Neutrophil (primary cell): ENCODE results near the gene STK38.

Experiments used
- H3K27ac ChIP-seq: fragments of 200-600 bp; sonication (generic); 2 replicates; pipeline ENCODE4 v1.5.1; 2016; ENCODE audit warnings: mild to moderate bottlenecking, moderate library complexity
- H3K27me3 ChIP-seq: fragments of 200-600 bp; sonication (generic); 2 replicates; pipeline ENCODE4 v1.6.0; 2016; ENCODE audit warnings: mild to moderate bottlenecking
- H3K36me3 ChIP-seq: fragments of 200-600 bp; sonication (generic); 2 replicates; pipeline ENCODE4 v1.5.1; 2017
- H3K4me1 ChIP-seq, 2 experiments: fragments of 200-600 bp in 1 of 2; sonication (generic) in 1 of 2; 1 replicate in 1 of 2; 2 replicates in 1 of 2; pipeline versions ENCODE4 v1.5.1 to v1.6.1; 2013 to 2016; ENCODE audit warnings: low read depth in 1 of 2, low read length in 1 of 2, mild to moderate bottlenecking in 1 of 2, moderate library complexity in 1 of 2; ENCODE audit not compliant: control insufficient read depth in 1 of 2, insufficient read depth in 1 of 2
- H3K4me3 ChIP-seq, 2 experiments: fragments of 200-600 bp in 1 of 2; sonication (generic) in 1 of 2; 1 replicate in 1 of 2; 2 replicates in 1 of 2; pipeline ENCODE4 v1.5.1; 2013 to 2016; ENCODE audit warnings: low read depth in 1 of 2, low read length in 1 of 2, mild to moderate bottlenecking in 1 of 2, moderate library complexity in 1 of 2
- H3K9me3 ChIP-seq: fragments of 200-600 bp; sonication (generic); 2 replicates; pipeline ENCODE4 v1.5.1; 2016
- TF ChIP-seq, protein P1 (sequence below): fragments of 200-600 bp; sonication (generic); IDR thresholded peaks from 2 replicates; pipeline ENCODE4 v1.5.1; 2016; ENCODE audit warnings: antibody characterized with exemption

STK38 gene

DNA sequence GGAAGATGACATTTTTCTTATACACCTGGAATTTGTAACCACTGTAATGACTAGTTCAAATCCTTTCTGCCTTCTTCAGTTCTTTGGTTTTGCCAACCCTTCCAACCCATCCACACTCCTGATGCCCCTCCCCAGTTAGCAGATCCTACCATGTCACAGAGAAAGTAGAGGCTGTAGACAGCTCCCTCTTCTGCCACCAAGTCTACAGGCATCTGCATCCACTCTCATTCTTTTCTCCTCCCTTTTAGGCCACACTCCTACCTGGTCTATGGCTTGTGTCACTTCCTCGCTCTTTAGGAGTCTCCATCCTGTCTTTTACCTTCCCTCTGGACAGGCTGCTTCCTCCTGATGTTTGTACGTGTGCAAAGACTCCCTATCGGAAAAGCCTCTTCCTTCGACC lies 13.5 kb upstream of the STK38 start:
- H3K9me3 ChIP-seq: no peaks in the 10 kb centered on the region
- no peaks in the 10 kb centered on the region for H3K36me3 ChIP-seq

DNA sequence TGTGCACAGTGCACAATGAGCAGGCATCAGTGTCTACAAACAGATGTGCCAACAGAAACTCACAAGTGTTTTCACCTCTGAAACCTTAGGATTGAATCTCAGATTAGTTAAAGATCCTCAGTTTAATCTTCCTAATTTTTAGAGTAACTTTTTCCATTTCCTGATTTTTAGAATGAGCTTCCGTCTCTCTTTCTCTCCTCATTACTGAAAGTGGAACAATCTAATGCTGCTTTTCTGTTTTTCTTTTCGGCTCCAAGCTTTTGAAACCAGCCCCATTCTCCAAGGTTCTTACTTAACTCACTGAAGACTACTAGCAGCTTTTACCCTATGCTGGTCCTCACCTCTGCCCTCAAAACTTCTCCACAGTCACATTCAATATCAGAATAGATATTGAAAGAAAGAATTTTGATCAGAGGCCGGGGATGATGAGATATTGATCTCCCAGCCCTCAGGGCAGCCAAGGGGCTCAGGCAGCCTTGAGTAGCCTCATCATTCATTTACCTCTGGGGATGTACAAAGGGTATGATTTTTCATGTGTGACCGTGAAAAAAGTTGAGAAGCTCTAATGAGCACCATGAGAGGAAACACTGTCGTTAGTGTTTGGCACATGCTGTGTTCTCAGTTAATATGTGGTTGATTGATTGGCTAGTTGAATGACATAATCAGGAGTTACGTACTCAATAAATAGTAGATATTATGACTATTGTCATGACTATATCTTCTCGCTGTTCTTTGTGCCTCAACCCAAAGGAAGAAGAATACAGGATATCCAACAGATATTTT lies 11.9 kb upstream of the STK38 start:
- H3K4me1 ChIP-seq: peaks cover 38 to 41% of the 10 kb centered on the region in 2 experiments
- no peaks in the 10 kb centered on the region for H3K9me3 ChIP-seq
- no peak overlapping the region for H3K4me3 ChIP-seq
- TF ChIP-seq, protein P1, sequence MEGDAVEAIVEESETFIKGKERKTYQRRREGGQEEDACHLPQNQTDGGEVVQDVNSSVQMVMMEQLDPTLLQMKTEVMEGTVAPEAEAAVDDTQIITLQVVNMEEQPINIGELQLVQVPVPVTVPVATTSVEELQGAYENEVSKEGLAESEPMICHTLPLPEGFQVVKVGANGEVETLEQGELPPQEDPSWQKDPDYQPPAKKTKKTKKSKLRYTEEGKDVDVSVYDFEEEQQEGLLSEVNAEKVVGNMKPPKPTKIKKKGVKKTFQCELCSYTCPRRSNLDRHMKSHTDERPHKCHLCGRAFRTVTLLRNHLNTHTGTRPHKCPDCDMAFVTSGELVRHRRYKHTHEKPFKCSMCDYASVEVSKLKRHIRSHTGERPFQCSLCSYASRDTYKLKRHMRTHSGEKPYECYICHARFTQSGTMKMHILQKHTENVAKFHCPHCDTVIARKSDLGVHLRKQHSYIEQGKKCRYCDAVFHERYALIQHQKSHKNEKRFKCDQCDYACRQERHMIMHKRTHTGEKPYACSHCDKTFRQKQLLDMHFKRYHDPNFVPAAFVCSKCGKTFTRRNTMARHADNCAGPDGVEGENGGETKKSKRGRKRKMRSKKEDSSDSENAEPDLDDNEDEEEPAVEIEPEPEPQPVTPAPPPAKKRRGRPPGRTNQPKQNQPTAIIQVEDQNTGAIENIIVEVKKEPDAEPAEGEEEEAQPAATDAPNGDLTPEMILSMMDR: no peak
- peak overlapping the region; percentile 21 for H3K27ac ChIP-seq
- H3K36me3 ChIP-seq: no peaks in the 10 kb centered on the region
- no peaks in the 10 kb centered on the region for H3K27me3 ChIP-seq

More for the DNA sequence above, 13.5 kb upstream of the STK38 start:
- Histone ChIP-seq H3K27ac (no peak overlapping the region), H3K4me3 (no peak overlapping the region), H3K4me1 (peaks cover 32 to 37% of the 10 kb centered on the region in 2 experiments), H3K27me3 (no peaks in the 10 kb centered on the region)
- TF ChIP-seq, protein P1: no peak

DNA sequence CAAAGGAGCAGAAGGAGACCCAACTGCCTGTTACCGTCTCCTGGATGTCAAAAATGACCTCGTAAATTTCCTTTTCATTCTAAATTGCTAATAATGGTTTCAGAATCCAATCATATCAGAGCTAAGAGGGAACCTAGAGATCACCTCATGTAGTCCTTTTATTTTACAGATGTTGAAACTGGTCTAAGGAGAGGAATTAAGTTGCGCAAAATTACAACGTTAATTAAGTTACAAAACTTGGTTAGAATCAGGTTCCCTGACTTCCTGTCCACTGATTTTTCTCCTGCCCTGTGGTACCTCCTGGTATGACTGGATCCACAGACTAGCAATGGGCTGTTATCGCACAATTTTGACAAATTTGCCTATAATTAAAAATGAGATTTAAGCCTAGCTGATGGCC lies 9.0 kb upstream of the STK38 start:
- Histone ChIP-seq H3K36me3 (no peaks in the 10 kb centered on the region), H3K4me1 (peaks cover 38 to 41% of the 10 kb centered on the region in 2 experiments), H3K27me3 (no peaks in the 10 kb centered on the region), H3K9me3 (no peaks in the 10 kb centered on the region), H3K4me3 (peak overlapping the region in 1 of 2 experiments; percentile 32), H3K27ac (peak overlapping the region; percentile 77)
- TF ChIP-seq, protein P1: no peak

DNA sequence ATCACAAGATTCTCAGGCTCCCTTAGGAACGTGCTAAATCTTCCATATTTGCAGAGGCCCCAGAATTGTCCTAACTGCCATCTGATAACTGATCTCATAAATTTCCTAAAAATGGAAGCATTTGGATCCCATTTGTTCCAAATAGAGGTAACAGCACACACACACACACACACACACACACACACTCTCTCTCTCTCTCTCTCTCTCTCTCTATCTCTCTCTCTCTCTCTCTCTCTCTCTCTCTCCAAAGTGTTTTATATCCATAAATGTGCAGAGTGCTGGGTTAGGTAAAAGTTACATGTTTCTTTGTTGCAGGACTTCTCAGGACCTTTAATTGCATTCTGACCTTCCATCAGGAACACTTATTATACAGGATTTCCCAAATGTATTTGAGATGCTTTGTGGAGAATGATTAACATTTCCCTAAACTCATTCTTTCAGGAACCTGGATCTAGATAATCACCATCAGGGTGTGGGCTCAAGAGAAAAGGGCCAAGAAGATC lies 8.5 kb upstream of the STK38 start:
- Histone ChIP-seq H3K4me3 (no peak overlapping the region), H3K27me3 (no peaks in the 10 kb centered on the region), H3K4me1 (peaks cover 38 to 41% of the 10 kb centered on the region in 2 experiments), H3K36me3 (no peaks in the 10 kb centered on the region), H3K9me3 (no peaks in the 10 kb centered on the region), H3K27ac (peak overlapping the region; percentile 77)
- TF ChIP-seq, protein P1: no peak

DNA sequence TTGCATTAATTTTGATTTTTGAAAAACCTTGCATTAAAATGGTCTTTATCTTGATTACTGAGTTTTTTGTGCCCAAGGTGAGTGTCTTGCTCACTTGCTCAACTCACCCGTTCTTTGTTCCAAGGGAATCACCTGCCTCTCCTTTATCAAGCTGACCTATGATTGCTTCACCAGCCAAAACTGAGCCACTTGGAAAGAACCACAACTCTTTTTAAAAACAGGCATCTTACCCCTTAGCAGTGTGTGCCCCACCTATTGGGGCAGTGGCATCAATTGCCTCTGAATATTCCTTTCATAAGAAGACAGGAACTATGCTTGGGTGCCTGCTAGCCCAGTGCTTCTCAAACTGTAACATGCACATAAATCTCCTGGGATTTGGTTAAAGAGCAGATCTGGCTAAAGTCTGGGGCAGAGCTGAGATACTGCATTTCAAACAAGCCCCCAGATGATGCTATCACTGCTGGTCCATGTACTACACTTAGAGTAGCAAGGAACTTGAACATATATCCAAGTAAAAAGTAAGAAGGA lies 3.3 kb upstream of the STK38 start:
- no peak overlapping the region for H3K4me3 ChIP-seq
- H3K36me3 ChIP-seq: no peaks in the 10 kb centered on the region
- H3K9me3 ChIP-seq: no peaks in the 10 kb centered on the region
- TF ChIP-seq, protein P1: no peak
- no peak overlapping the region for H3K27ac ChIP-seq
- no peaks in the 10 kb centered on the region for H3K27me3 ChIP-seq
- H3K4me1 ChIP-seq: peaks cover 29% of the 10 kb centered on the region in 2 experiments
